Measurements from ENCODE around the gene SIK3.

GRCh38 chr11:116990061-116990473 is 108.2 kb downstream of the SIK3 start:
- TF ChIP-seq, protein P1, sequence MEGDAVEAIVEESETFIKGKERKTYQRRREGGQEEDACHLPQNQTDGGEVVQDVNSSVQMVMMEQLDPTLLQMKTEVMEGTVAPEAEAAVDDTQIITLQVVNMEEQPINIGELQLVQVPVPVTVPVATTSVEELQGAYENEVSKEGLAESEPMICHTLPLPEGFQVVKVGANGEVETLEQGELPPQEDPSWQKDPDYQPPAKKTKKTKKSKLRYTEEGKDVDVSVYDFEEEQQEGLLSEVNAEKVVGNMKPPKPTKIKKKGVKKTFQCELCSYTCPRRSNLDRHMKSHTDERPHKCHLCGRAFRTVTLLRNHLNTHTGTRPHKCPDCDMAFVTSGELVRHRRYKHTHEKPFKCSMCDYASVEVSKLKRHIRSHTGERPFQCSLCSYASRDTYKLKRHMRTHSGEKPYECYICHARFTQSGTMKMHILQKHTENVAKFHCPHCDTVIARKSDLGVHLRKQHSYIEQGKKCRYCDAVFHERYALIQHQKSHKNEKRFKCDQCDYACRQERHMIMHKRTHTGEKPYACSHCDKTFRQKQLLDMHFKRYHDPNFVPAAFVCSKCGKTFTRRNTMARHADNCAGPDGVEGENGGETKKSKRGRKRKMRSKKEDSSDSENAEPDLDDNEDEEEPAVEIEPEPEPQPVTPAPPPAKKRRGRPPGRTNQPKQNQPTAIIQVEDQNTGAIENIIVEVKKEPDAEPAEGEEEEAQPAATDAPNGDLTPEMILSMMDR (conservative IDR thresholded peaks at IDR 0.05; ENCODE audit: low read depth in 2 of 2) = no peak
- TF ChIP-seq EZH2 (IDR thresholded peaks at IDR 0.05; ENCODE audit: low read depth, unreplicated experiment) = no peak

Data from GM23338 (cell line).